DMS 273 (cell line): Measurements from ENCODE around the gene CCDC73.
"Not testable (repeated sequence)": the region's sequence is repeated elsewhere in the genome, so short reads cannot be mapped to it uniquely, and the experiment has no call there.

Source experiments
- DNase-seq: peaks from one replicate; lab custom pipeline; 2025; ENCODE audit not compliant: unreplicated experiment; lab: John Stamatoyannopoulos, UW

CCDC73 gene

GRCh38 chr11:32794439-32794838 is at the start of gene CCDC73:
Gene CCDC73, minus strand, starts transcription at chr11:32794662. Its CDS starts 34,419 bp downstream, at chr11:32760243.
- no peak for DNase-seq

- no peak for DNase-seq
Measured at GRCh38 chr11:32843544-32843943, 49.1 kb upstream of the CCDC73 start.

- no peak for DNase-seq
Measured at GRCh38 chr11:32840587-32840986, 46.1 kb upstream of the CCDC73 start.

- DNase-seq, result no peak
Measured at GRCh38 chr11:32839308-32839707, 44.8 kb upstream of the CCDC73 start.

- peak; percentile 22 for DNase-seq
Measured at GRCh38 chr11:32838505-32839274, 44.2 kb upstream of the CCDC73 start.

- DNase-seq, result no peak
Measured at GRCh38 chr11:32836946-32837345, 42.5 kb upstream of the CCDC73 start.

- DNase-seq, result no peak
Measured at GRCh38 chr11:32833921-32834320, 39.5 kb upstream of the CCDC73 start.

- no peak for DNase-seq
Measured at GRCh38 chr11:32831221-32831620, 36.8 kb upstream of the CCDC73 start.

- no peak for DNase-seq
Measured at GRCh38 chr11:32830796-32831195, 36.3 kb upstream of the CCDC73 start.

GRCh38 chr11:32830413-32830738 is 35.9 kb upstream of the CCDC73 start:
- DNase-seq, result peak; percentile 15

GRCh38 chr11:32829680-32830412 is 35.4 kb upstream of the CCDC73 start, which contains the start of gene PRRG4:
Gene PRRG4, plus strand, starts transcription at chr11:32829927. Its CDS starts 603 bp downstream, at chr11:32830530.
- peak; percentile 70 for DNase-seq

GRCh38 chr11:32829157-32829679 is 34.8 kb upstream of the CCDC73 start:
- no peak for DNase-seq

- DNase-seq, result no peak
Measured at GRCh38 chr11:32827276-32827675, 32.8 kb upstream of the CCDC73 start.

- no peak for DNase-seq
Measured at GRCh38 chr11:32826113-32826512, 31.7 kb upstream of the CCDC73 start.

- DNase-seq, result not testable (repeated sequence)
Measured at GRCh38 chr11:32823617-32824016, 29.2 kb upstream of the CCDC73 start.

- DNase-seq, result no peak
Measured at GRCh38 chr11:32821917-32822560, 27.6 kb upstream of the CCDC73 start.

GRCh38 chr11:32821517-32821916 is 27.1 kb upstream of the CCDC73 start:
- no peak for DNase-seq

- DNase-seq, result no peak
Measured at GRCh38 chr11:32820497-32820896, 26.0 kb upstream of the CCDC73 start.

- DNase-seq, result no peak
Measured at GRCh38 chr11:32819187-32819586, 24.7 kb upstream of the CCDC73 start.

GRCh38 chr11:32817852-32818183 is 23.4 kb upstream of the CCDC73 start:
- DNase-seq, result no peak

GRCh38 chr11:32817181-32817851 is 22.9 kb upstream of the CCDC73 start:
- DNase-seq, result no peak
